Skeletal muscle tissue (tissue), 4 donors: ENCODE measurements around the gene RTL10. TPM values are rescaled to one million over a fixed set of nuclear protein-coding genes. Genes with fewer than 3 reads are reported as not detected.

Source experiments
- H3K27ac ChIP-seq: one replicate; pipeline ENCODE4 v1.7.0; 2013; ENCODE audit warnings: mild to moderate bottlenecking, low read depth, low read length, inconsistent platforms
- H3K27me3 ChIP-seq, 3 donors: one replicate each; pipeline ENCODE4 v1.7.0; 2013; ENCODE audit warnings: low read length in 3 of 3; ENCODE audit not compliant: control insufficient read depth in 3 of 3, insufficient read depth in 3 of 3
- H3K36me3 ChIP-seq, 3 donors: one replicate each; pipeline ENCODE4 v1.7.0; 2013; ENCODE audit warnings: low read length in 3 of 3; ENCODE audit not compliant: control insufficient read depth in 3 of 3, insufficient read depth in 3 of 3
- H3K4me1 ChIP-seq, 3 donors: one replicate each; pipeline ENCODE4 v1.7.0; 2013; ENCODE audit warnings: low read length in 3 of 3, mild to moderate bottlenecking in 3 of 3; ENCODE audit not compliant: control insufficient read depth in 3 of 3, insufficient read depth in 3 of 3
- H3K4me3 ChIP-seq, 3 donors: one replicate each; pipeline ENCODE4 v1.7.0; 2013; ENCODE audit warnings: low read length in 3 of 3
- H3K9ac ChIP-seq, 3 donors: one replicate each; pipeline ENCODE4 v1.7.0; 2013; ENCODE audit warnings: low read length in 3 of 3, mild to moderate bottlenecking in 3 of 3, moderate library complexity in 2 of 3, low read depth in 1 of 3
- H3K9me3 ChIP-seq, 3 donors: one replicate each; pipeline ENCODE4 v1.7.0; 2013; ENCODE audit warnings: low read length in 3 of 3; ENCODE audit not compliant: control insufficient read depth in 3 of 3
- total RNA-seq: library from RNA; depleted of rRNA; stranded (reverse); fragments of >200 nt; gene quantifications from one replicate; pipeline ENCODE4 v1.2.3, GENCODE V29; 2014
- donor health status: Osteomylitis.

Gene RTL10
- total RNA-seq, 1 donor from 2014 or later = 9.4 TPM

DNA sequence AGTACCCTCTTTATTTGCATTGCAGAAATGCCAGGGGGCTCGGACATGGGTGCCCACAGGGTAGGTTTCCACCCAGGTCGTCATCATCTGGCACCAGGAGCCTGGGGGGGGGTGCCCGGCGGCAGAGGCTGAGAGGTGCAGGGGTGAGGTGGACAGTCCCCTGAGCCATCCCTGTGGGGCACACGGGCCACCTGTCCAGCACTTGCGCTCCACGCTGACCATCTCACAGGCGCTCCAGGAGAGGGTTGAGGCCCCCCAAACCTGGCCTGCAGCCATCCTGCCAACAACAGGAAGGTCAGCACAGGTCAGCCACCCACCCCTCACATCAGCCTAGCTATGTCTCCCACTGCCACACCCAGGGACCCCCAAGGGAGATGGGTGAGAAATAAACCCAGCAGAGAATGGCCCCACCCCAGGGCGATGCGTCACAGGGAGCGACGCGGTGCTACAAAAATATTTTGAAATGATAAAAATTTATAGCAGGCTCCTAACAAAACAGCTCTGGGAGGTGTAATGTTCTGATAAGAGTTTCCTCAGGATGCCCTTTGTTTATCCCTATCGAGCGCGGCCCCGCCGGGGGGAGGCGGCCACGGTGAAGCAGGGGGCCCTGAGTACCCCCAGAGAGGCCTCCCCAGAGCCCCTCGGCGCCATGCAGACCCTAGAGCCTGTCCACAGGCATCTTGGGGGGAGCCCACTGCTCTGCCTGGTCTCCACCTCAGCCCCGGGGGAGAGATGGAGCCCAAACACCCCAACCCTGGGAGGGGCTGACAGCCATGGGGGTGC lies 21.0 kb upstream of the RTL10 start:
- Histone ChIP-seq H3K4me1 (peaks cover 2 to 13% (median 4%) of the 10 kb centered on the region in 3 donors), H3K9ac (no peak overlapping the region), H3K4me3 (no peak overlapping the region), H3K9me3 (no peaks in the 10 kb centered on the region), H3K27me3 (no peaks in the 10 kb centered on the region), H3K27ac (no peak overlapping the region), H3K36me3 (peaks cover 7 to 20% (median 10%) of the 10 kb centered on the region in 3 donors)

GRCh38 chr22:19875061-19875530 lies 20.4 kb upstream of the RTL10 start:
- no peaks in the 10 kb centered on the region for H3K9me3 ChIP-seq
- no peak overlapping the region for H3K4me3 ChIP-seq
- peaks cover 0 to 7% (median 3%) of the 10 kb centered on the region in 3 donors for H3K4me1 ChIP-seq
- peaks cover 7 to 17% (median 10%) of the 10 kb centered on the region in 3 donors for H3K36me3 ChIP-seq
- no peaks in the 10 kb centered on the region for H3K27me3 ChIP-seq
- no peak overlapping the region for H3K27ac ChIP-seq
- H3K9ac ChIP-seq = no peak overlapping the region

DNA sequence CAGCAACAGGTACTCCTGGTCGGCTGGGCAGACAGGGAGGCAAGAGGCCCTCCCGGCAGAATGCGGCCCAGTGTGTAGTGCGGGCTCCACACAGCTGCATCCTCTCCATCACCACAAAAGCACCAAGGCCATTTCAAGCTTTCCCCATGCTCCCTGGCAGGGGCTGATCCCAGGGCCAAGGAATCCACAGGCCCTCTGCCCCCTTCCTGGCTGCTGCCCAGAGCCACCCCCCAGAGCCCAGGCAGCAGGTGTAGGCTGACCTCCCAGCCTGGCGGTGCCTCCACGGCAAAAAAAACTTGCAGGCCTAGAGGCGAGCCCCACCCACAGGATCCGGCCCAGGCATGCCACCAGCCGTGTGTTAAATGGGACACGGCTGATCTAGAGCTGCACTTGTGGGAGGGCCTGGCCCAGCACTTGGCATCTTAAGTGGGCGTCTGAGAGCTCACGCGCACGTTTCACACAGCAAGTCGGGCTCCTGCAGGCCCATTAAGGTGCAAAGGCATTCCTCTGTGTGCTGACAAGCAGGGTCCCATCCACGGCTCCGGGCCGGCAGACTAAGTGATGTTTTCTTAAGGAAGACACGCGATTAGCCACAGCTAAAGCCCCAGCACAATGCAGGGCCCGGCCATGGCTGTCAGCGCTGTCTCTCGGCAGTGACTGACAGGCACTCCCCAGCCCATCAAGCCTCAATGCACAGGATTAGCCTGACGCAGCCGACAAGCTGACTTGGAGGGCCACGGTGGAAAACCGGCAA lies 19.8 kb upstream of the RTL10 start:
- H3K9ac ChIP-seq = peak overlapping the region in 1 of 3 donors; percentile 3
- H3K9me3 ChIP-seq = no peaks in the 10 kb centered on the region
- no peaks in the 10 kb centered on the region for H3K27me3 ChIP-seq
- no peak overlapping the region for H3K4me3 ChIP-seq
- peaks cover 0 to 4% (median 3%) of the 10 kb centered on the region in 3 donors for H3K4me1 ChIP-seq
- no peak overlapping the region for H3K27ac ChIP-seq
- H3K36me3 ChIP-seq = peaks cover 7 to 12% (median 8%) of the 10 kb centered on the region in 3 donors

- Histone ChIP-seq H3K4me3 (no peak overlapping the region), H3K9me3 (no peaks in the 10 kb centered on the region), H3K27ac (no peak overlapping the region), H3K36me3 (peaks cover 7 to 12% (median 8%) of the 10 kb centered on the region in 3 donors), H3K9ac (no peak overlapping the region), H3K4me1 (peaks cover 0 to 4% (median 3%) of the 10 kb centered on the region in 3 donors), H3K27me3 (no peaks in the 10 kb centered on the region)
Measured at GRCh38 chr22:19873960-19874306, 19.3 kb upstream of the RTL10 start.

DNA sequence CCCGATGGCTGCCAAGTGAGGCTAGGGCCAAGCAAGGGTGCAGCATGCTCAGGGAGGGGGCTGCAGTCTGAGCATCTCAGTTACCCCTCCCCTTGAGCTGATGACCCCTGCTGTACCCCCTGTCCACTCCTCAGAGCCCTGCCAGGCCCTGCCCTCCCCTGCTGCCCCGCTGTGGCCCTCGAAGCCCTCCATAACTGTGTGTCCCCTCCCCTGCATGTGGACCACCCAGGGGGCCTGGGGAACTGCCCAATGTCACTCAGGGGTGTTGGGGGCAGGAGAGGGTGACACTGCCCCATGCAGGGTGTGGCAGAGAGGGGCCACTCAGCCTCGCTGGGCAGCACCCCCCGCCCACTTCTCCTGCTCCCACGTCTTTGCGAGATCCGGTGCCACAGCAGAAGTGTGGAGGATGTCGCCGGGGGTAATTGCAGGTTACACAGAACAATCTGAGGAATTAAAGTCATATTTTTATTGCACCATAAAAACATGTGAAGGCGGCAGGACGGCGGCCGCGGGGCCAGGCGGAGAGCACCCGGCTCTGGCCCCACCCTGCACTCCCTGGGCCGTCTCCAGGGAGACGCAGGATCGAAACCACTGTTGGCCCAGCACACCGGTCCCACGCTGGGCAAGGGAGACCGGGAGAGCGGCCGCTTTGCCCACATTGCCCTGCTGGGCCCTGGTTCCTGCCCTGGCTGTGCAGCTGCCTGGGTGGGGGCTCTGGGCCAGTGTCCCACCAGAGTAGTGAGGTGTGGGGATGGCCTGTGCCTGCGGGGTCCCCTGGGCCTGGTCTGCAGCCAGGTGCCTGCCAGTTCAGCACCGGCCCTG lies 18.7 kb upstream of the RTL10 start:
- H3K27me3 ChIP-seq = no peaks in the 10 kb centered on the region
- peaks cover 6 to 9% (median 6%) of the 10 kb centered on the region in 3 donors for H3K36me3 ChIP-seq
- H3K27ac ChIP-seq = no peak overlapping the region
- H3K4me1 ChIP-seq = peaks cover 0 to 4% (median 3%) of the 10 kb centered on the region in 3 donors
- H3K9ac ChIP-seq = no peak overlapping the region
- H3K4me3 ChIP-seq = no peak overlapping the region
- no peaks in the 10 kb centered on the region for H3K9me3 ChIP-seq

DNA sequence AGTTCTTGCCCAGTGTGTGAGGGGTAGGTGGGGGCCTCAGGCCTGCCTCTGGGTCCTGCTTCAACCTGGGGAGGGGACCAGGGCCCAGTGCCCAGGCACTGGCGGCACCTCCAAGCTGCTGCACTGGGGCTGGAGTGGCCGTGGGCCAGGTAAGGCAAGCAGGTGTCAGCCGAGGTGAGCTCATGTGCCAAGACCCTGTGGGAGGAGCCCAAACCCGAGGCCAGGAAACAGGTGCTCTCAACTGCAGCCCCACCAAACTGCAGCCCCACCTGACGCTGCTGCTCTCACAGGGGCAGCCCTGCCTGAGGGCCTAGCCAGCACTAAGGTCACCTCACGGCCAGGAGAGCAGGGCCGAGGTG lies 18.1 kb upstream of the RTL10 start:
- Histone ChIP-seq H3K9me3 (no peaks in the 10 kb centered on the region), H3K9ac (no peak overlapping the region), H3K4me1 (peaks cover 0 to 4% (median 3%) of the 10 kb centered on the region in 3 donors), H3K36me3 (peaks cover 0 to 3% (median under 1%) of the 10 kb centered on the region in 3 donors), H3K4me3 (no peak overlapping the region), H3K27me3 (no peaks in the 10 kb centered on the region), H3K27ac (no peak overlapping the region)

DNA sequence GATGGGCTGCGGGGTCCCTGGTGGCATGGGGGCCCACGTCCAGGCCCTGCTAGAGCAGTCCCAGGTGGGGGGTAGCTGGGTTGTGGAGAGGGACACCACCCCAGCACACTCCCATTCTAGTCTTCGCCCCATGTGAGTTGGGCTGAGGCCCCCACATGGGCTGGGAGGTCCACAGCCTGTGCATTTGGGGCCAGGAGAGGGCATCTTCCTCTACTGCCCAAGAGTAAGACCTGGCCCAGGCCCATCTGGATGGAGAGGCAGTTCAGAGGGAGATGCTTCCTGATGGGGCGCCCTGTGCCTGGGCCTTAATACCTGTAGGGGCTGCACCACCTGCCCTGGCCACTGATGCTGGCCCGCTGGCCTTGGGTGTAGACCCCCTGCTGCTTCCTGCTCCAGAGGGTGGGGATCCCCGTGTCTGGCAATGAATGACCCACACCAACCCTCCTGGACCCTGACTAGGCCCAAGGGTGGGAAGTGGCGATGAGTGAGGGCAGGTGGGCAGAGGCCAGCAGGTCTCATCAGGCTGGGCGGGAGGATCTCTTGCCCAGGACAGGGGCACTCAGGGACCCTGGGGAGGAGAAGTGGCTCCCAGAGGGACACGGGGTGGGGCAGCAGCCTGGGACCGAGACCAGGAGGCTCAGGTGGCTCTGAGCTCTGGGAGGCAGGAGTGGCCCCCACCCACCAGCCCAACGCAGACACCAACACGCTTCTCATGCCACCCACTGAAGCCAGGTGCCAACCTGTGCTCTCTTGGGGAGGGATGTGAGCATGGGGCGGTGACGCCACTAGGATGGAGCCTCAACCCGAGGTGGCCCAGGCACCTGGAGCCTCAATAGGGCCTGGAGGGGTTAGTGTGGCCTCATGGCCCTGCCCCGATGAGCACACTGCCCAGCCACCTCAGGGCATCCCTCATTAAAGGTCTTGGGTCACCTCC lies 17.4 kb upstream of the RTL10 start:
- H3K9ac ChIP-seq = no peak overlapping the region
- no peaks in the 10 kb centered on the region for H3K9me3 ChIP-seq
- H3K27ac ChIP-seq = no peak overlapping the region
- peaks cover 0 to 4% (median 3%) of the 10 kb centered on the region in 3 donors for H3K4me1 ChIP-seq
- no peak overlapping the region for H3K4me3 ChIP-seq
- H3K36me3 ChIP-seq = no peaks in the 10 kb centered on the region
- no peaks in the 10 kb centered on the region for H3K27me3 ChIP-seq

- H3K36me3 ChIP-seq = no peaks in the 10 kb centered on the region
- no peak overlapping the region for H3K4me3 ChIP-seq
- H3K4me1 ChIP-seq = peaks cover 0 to 4% (median 3%) of the 10 kb centered on the region in 3 donors
- no peak overlapping the region for H3K27ac ChIP-seq
- no peaks in the 10 kb centered on the region for H3K9me3 ChIP-seq
- no peaks in the 10 kb centered on the region for H3K27me3 ChIP-seq
- H3K9ac ChIP-seq = no peak overlapping the region
Measured at GRCh38 chr22:19871023-19871844, 16.6 kb upstream of the RTL10 start.
